ENCODE data around the gene GGACT. TPM values are rescaled to one million over a fixed set of nuclear protein-coding genes. Genes with fewer than 3 reads are reported as not detected.
"Not testable (repeated sequence)": the region's sequence is repeated elsewhere in the genome, so short reads cannot be mapped to it uniquely, and the experiment has no call there.

The GGACT gene
- total RNA-seq, result 3.5 TPM
- polyA plus RNA-seq, result 3.2 TPM

DNA sequence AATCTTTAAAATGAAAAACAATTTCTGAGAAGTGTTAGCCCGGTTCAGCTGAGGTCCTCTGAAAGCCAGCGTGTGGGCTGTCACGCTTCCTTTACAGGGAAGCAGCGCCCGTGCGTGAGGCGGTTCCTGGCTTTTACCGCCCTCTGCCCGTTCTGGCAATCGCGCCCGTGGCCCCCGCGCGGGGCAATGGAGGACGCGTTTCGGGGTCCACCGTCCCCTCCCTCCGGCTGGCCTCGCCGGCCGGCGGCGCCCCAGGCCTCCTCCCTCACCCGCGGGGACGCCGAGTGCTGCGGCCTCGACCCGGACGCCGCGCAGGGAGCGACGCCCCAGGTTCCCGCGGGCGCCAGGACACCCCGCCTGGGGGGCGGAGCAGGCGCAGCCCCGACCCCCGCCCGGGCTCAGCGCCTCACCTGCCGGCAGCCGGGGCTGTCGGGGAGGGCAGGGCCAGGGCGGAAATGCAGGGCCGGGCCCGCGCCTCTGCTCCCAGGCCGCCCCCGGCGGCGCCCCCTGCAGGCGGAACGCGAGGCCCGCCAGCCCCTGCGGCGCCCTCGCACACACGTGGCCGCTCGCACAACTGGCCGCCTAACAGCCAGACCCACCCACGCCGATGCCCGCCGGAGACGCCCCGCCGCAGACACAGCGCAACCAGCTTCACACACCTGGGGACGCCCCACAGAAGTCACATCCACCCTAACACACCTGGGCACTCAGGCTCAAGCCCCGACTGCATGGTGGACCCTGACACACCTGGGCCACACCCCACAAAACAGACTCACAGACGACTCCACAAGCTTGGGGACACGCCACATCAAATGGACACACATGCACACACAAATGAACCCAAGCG, at the start of gene GGACT:
Gene GGACT (minus strand): TSS at position 459 of the 847 bp plus-strand sequence. CDS start 56,198 bp downstream, outside the sequence.
- no peak for DNase-seq (ENCODE audit: extremely low spot score)
- H3K36me3 ChIP-seq (ENCODE audit: insufficient read depth), result no peaks in the 10 kb centered on the region
- peaks cover 2% of the 10 kb centered on the region for H3K4me1 ChIP-seq (ENCODE audit: insufficient read depth)
- H3K27ac ChIP-seq (ENCODE audit: low read depth), result peak within 1 kb of the TSS; percentile 62
- WGBS, result 8% methylated on average over 82 of the region's 82 CpGs
- peak within 1 kb of the TSS; percentile 83 for H3K4me3 ChIP-seq (ENCODE audit: low read depth, low read length)

DNA sequence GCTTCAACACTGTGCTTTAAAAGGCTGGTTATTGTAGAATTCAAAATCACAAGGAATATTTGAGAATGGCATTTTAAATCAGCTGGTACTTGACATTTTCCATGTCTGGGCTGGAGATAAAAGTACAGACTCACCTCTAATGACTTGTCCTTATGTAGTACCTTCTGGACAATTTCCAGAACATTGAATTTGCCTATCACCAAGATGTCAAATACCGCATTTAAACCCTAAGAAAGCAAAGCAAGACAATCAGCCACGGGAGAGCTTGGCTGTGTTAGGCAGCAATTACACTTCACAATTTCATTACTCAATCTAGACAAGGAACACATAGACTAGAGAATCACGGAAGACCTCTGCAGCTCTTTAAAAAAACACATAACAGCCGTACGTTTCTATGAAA, 49.2 kb upstream of the GGACT start:
- Histone ChIP-seq H3K36me3 (ENCODE audit: insufficient read depth) (peaks cover 3% of the 10 kb centered on the region), H3K27ac (ENCODE audit: low read depth) (no peak overlapping the region), H3K4me3 (ENCODE audit: low read depth, low read length) (no peak overlapping the region), H3K4me1 (ENCODE audit: insufficient read depth) (no peaks in the 10 kb centered on the region)
- no peak for DNase-seq (ENCODE audit: extremely low spot score)
- 86% methylated on average over 5 of the region's 5 CpGs for WGBS

DNA sequence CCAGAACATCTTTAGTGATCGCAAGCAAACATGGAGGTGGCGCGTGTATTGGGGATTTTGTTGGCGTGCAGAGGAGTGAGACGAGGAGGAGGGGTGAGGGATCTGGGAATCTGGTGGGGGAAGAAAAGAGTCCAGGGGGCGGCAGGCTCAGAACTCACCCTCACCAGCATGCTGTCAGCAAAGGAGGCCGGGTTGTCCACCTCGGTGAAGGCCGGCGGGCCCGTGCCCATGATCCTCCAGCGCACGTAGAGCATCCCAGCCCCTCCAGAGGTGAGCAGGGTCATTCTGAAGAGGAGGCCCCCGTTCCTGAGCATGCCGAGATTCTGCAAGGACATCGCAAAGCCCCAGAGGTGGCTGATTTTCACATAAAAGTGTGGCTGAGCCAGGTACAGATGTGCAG, 48.8 kb upstream of the GGACT start:
- no peak overlapping the region for H3K27ac ChIP-seq (ENCODE audit: low read depth)
- H3K4me3 ChIP-seq (ENCODE audit: low read depth, low read length), result no peak overlapping the region
- DNase-seq (ENCODE audit: extremely low spot score), result no peak
- H3K4me1 ChIP-seq (ENCODE audit: insufficient read depth), result no peaks in the 10 kb centered on the region
- H3K36me3 ChIP-seq (ENCODE audit: insufficient read depth), result peaks cover 3% of the 10 kb centered on the region
- WGBS, result 89% methylated on average over 16 of the region's 16 CpGs

DNA sequence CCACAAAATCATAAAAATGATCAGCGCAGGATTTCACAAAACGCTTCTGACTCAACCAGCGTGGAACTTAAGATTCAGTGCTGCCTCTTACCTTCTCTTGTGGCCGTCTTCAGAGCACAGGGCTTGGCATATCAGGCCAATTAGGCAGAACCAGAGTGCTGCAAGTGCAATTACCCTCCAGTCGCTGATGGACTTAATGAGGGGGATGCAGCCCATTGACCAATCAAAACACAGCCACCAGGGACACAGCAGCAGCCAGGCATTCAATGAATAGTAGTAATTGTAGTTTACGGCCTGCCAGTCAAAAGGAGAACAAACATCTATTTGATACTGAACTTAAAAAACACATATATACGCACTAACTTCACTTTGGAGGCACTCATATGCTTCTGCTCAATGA, 47.9 kb upstream of the GGACT start:
- 89% methylated on average over 7 of the region's 7 CpGs for WGBS
- peaks cover 3% of the 10 kb centered on the region for H3K36me3 ChIP-seq (ENCODE audit: insufficient read depth)

DNA sequence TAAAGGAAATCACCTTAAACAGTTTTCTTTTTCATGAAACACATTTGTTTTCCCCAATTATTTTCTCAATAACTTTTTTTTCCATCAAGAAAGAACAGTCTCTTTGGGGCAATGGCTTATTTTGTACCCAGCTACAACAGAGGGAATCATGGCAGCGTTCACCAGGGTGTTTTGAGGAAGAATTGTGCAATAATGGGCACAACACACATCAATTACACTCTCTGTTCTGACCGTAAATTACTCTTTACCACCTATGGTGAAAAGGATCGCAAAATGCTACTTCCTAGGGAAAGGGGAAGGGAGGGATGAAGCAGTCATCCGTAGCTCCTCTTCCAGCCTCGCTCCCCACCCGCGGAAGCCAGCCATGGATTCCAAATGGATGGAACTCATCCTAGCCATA, 47.4 kb upstream of the GGACT start:
- H3K4me3 ChIP-seq (ENCODE audit: low read depth, low read length), result no peak overlapping the region
- peaks cover 3% of the 10 kb centered on the region for H3K36me3 ChIP-seq (ENCODE audit: insufficient read depth)
- H3K27ac ChIP-seq (ENCODE audit: low read depth), result no peak overlapping the region
- DNase-seq (ENCODE audit: extremely low spot score), result no peak
- WGBS, result 80% methylated on average over 7 of the region's 7 CpGs
- no peaks in the 10 kb centered on the region for H3K4me1 ChIP-seq (ENCODE audit: insufficient read depth)

More for the DNA sequence above, 47.9 kb upstream of the GGACT start:
- no peaks in the 10 kb centered on the region for H3K4me1 ChIP-seq (ENCODE audit: insufficient read depth)
- H3K27ac ChIP-seq (ENCODE audit: low read depth), result no peak overlapping the region
- DNase-seq (ENCODE audit: extremely low spot score), result no peak
- H3K4me3 ChIP-seq (ENCODE audit: low read depth, low read length), result no peak overlapping the region

DNA sequence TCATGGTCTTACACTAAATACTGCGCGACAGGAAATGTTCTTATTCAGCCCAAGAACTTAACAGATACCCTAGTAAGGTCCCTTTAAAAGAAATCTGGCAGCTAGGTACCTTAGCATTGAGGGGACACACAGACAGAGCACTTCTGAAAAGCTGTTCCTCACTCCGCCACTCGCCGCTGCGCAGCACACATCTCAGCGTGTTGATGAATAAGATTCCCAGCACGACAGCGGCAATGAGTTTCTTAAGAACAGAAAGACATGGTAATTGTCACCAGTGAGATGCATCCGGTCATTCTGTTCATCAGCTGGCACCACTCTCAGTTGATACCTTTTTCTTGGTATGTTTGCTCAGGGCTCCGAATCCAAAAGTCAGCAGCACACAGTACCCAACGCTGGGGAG, 46.1 kb upstream of the GGACT start:
- no peak for DNase-seq (ENCODE audit: extremely low spot score)
- H3K36me3 ChIP-seq (ENCODE audit: insufficient read depth), result peaks cover 3% of the 10 kb centered on the region
- H3K4me3 ChIP-seq (ENCODE audit: low read depth, low read length), result no peak overlapping the region
- 94% methylated on average over 12 of the region's 12 CpGs for WGBS
- H3K4me1 ChIP-seq (ENCODE audit: insufficient read depth), result no peaks in the 10 kb centered on the region
- H3K27ac ChIP-seq (ENCODE audit: low read depth), result no peak overlapping the region

DNA sequence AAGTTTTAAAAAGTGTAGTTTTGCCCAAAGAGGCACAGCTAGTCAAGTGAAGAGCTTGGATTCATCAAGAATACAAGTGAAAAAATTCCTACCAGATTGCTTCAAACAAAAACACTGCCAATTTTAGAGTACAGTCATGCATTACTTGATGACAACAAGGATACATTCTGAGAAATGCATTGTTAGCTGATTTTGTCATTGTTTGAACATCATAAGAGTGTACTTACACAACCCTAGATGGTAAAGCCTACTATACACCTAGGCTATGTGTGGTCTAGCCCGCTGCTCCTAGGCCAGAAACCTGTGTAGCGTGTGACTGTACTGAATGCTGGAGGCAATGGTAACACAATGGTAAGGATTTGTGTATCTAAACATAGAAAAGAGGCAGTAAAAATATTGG, 44.9 kb upstream of the GGACT start:
- Histone ChIP-seq H3K36me3 (ENCODE audit: insufficient read depth) (peaks cover 3% of the 10 kb centered on the region), H3K4me3 (ENCODE audit: low read depth, low read length) (no peak overlapping the region), H3K4me1 (ENCODE audit: insufficient read depth) (no peaks in the 10 kb centered on the region), H3K27ac (ENCODE audit: low read depth) (no peak overlapping the region)
- no peak for DNase-seq (ENCODE audit: extremely low spot score)
- 77% methylated on average over 2 of the region's 2 CpGs for WGBS

DNA sequence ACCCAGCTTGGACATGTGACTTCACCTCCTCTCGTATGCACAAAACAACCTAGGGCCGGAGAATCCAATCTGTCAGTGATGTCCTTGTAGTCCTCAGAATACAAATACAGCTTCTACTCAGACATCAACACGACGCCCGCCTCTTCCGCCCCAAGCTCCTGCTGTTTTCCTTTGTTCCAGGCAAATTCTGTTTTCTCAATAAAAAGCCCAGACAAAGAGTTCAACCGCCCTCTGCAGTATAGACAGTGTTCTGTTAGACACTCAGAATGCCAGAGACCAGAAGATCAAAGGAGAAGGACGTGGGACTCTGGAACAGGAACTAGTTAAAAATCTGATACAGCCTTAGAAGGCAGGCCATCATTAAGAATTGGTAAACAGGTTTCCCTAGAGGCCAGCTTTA, 42.0 kb upstream of the GGACT start:
- WGBS, result 80% methylated on average over 8 of the region's 8 CpGs
- Histone ChIP-seq H3K36me3 (ENCODE audit: insufficient read depth) (no peaks in the 10 kb centered on the region), H3K4me3 (ENCODE audit: low read depth, low read length) (no peak overlapping the region), H3K27ac (ENCODE audit: low read depth) (no peak overlapping the region), H3K4me1 (ENCODE audit: insufficient read depth) (no peaks in the 10 kb centered on the region)
- no peak for DNase-seq (ENCODE audit: extremely low spot score)

DNA sequence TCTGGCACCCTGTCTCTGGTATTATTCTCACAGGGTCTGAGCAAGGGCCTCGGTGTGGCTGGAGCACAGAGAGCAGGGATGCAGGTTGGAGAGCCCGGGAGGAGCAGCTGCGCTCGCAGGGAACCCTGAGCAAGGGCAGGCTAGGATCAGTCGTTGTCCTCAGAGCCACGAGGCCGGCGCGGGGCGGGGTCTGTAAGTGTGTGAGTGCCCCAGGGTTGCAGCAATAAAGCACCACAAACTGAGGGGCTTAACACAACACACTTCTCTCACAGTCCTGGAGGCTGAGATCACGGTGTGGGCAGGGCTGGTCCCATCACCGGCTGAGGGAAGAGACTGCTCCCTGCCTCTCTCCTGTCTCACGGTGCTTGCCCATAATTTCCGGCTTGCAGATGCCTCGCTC, 38.5 kb upstream of the GGACT start:
- Histone ChIP-seq H3K4me3 (ENCODE audit: low read depth, low read length) (no peak overlapping the region), H3K36me3 (ENCODE audit: insufficient read depth) (no peaks in the 10 kb centered on the region), H3K4me1 (ENCODE audit: insufficient read depth) (no peaks in the 10 kb centered on the region), H3K27ac (ENCODE audit: low read depth) (no peak overlapping the region)
- 84% methylated on average over 15 of the region's 15 CpGs for WGBS
- DNase-seq (ENCODE audit: extremely low spot score), result no peak

DNA sequence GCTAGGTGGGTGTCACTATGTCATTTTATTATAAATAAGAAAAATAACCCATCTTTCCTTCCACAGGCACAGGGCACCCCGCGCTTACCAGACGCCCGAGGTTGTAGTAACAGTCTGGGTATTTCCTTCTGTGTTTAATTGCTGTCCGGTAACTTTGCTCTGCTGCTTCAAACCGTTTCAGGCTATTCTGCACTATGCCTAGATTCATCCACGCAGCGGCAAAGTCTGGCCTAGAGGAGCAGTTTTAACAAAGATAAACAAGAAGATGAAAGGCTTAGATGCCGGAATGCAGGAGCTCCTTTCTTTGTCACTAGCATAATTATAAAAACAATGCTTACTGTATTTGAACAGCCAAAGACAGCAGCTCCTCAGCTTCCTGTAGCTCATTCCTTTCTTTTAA, 36.9 kb upstream of the GGACT start:
- 61% methylated on average over 9 of the region's 9 CpGs for WGBS
- Histone ChIP-seq H3K36me3 (ENCODE audit: insufficient read depth) (no peaks in the 10 kb centered on the region), H3K4me3 (ENCODE audit: low read depth, low read length) (no peak overlapping the region), H3K27ac (ENCODE audit: low read depth) (no peak overlapping the region), H3K4me1 (ENCODE audit: insufficient read depth) (no peaks in the 10 kb centered on the region)
- no peak for DNase-seq (ENCODE audit: extremely low spot score)

DNA sequence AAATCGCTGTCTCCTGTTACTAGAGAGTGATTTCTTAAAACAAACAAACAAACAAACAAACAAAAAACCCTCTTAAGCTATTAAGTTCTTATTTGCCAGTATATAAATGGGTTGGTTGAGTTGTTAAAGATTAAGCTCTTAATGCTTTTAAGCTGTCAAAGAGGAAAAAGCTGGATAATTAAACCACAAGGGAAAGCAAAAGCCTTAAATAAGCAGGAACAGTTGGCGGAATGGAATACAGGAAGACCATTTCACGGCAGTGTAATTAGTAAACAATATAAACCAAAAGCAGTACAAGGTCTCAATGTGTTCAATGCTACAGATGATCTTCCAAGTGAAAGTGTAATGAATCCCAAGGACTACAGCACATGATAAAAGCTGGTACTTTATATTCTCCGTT, 32.2 kb upstream of the GGACT start:
- WGBS, result 86% methylated on average over 4 of the region's 4 CpGs
- Histone ChIP-seq H3K36me3 (ENCODE audit: insufficient read depth) (no peaks in the 10 kb centered on the region), H3K4me3 (ENCODE audit: low read depth, low read length) (no peak overlapping the region), H3K4me1 (ENCODE audit: insufficient read depth) (no peaks in the 10 kb centered on the region), H3K27ac (ENCODE audit: low read depth) (no peak overlapping the region)
- no peak for DNase-seq (ENCODE audit: extremely low spot score)

DNA sequence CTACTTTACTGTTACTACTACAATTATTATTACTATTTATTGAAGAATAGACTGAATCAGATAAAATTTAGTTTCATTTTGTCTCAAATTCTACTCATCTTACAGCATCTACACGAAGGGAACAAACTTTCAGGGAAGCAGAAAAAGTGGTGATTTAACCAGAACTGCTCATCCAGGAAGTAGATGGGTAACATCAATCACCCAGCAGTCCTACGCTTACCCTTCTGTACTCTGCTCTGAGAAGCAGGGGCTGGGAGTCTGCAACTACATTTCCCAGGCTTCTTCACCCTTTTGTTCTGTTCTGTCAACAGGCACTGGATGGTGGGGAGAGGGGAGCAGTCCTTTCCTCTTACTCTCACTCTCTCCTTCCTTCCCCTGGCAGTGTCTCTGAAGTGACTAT, 31.4 kb upstream of the GGACT start:
- DNase-seq (ENCODE audit: extremely low spot score), result no peak
- Histone ChIP-seq H3K36me3 (ENCODE audit: insufficient read depth) (no peaks in the 10 kb centered on the region), H3K4me3 (ENCODE audit: low read depth, low read length) (no peak overlapping the region), H3K27ac (ENCODE audit: low read depth) (no peak overlapping the region), H3K4me1 (ENCODE audit: insufficient read depth) (no peaks in the 10 kb centered on the region)
- WGBS, result 93% methylated on average over 2 of the region's 2 CpGs

DNA sequence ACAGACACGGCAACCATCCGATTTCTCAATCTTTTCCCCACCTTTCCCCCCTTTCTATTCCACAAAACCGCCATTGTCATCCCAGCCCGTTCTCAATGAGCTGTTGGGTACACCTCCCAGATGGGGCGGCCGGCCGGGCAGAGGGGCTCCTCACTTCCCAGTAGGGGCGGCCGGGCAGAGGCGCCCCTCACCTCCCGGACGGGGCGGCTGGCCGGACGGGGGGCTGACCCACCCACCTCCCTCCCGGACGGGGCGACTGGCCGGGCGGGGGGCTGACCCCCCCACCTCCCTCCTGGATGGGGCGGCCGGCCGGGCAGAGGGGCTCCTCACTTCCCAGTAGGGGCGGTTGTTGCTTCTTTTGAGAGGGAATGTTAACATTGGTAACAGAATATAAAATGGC, 30.3 kb upstream of the GGACT start:
- H3K4me1 ChIP-seq (ENCODE audit: insufficient read depth); H3K27ac ChIP-seq (ENCODE audit: low read depth); DNase-seq (ENCODE audit: extremely low spot score); H3K4me3 ChIP-seq (ENCODE audit: low read depth, low read length); H3K36me3 ChIP-seq (ENCODE audit: insufficient read depth): not testable (repeated sequence)
- WGBS, result 96% methylated on average over 22 of the region's 24 CpGs

DNA sequence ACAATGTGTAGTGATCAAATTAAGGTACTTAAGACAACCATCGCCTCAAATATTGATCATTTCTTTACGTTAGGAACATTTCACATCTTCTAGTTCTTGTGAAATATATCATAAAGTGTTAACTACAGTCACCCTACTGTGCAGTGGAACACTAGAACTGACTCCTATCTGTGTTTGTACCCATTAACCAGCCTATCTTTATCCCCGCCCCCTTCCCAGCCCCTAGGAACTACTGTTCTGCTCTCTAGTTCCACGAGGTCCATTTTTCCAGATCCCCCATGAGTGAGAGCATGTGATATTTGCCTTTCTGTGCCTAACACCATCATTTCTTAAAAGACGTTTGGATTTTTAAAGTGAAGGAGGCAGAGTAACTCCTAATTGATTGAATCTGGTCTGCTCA, 24.4 kb upstream of the GGACT start:
- Histone ChIP-seq H3K4me3 (ENCODE audit: low read depth, low read length) (no peak overlapping the region), H3K4me1 (ENCODE audit: insufficient read depth) (no peaks in the 10 kb centered on the region), H3K36me3 (ENCODE audit: insufficient read depth) (no peaks in the 10 kb centered on the region), H3K27ac (ENCODE audit: low read depth) (no peak overlapping the region)
- WGBS, result 85% methylated on average over 5 of the region's 5 CpGs
- no peak for DNase-seq (ENCODE audit: extremely low spot score)
